ENCODE results near the gene KDM4B.
A peak's percentile ranks its signal among the peaks of the same experiment; 100 is the strongest.
"Not testable (repeated sequence)": the region's sequence is repeated elsewhere in the genome, so short reads cannot be mapped to it uniquely, and the experiment has no call there.

KDM4B gene

GRCh38 chr19:5150902-5151741 lies 182.2 kb downstream of the KDM4B start:
- DNase-seq (ENCODE audit: low spot score), result no peak

GRCh38 chr19:5152013-5152763 lies 183.3 kb downstream of the KDM4B start:
- no peak for DNase-seq (ENCODE audit: low spot score)

DNA sequence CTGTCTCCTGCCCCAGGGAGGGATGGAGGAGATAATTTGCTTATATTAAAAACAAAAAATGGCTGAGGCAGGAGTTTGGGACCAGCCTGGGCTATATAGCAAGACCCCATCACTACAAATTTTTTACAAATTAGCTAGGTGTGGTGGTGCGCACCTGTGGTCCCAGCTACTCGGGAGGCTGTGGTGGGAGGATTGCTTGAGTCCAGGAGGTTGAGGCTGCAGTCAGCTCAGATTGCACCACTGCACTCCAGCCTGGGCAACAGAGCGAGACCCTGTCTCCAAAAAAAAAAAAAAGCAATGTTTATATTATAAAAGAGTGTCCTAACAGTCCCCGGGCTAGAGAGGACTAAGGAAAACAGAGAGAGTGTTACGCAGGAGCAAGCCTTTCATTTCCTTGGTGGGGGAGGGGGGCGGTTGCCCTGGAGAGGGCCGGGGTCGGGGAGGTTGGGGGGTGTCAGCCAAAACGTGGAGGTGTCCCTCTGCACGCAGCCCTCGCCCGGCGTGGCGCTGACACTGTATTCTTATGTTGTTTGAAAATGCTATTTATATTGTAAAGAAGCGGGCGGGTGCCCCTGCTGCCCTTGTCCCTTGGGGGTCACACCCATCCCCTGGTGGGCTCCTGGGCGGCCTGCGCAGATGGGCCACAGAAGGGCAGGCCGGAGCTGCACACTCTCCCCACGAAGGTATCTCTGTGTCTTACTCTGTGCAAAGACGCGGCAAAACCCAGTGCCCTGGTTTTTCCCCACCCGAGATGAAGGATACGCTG lies 184.0 kb downstream of the KDM4B start:
- DNase-seq (ENCODE audit: low spot score), result no peak

- no peak for DNase-seq (ENCODE audit: low spot score)
These were observed 184.8 kb downstream of the KDM4B start for GRCh38 chr19:5153601-5154128.

- DNase-seq (ENCODE audit: low spot score), result no peak
These were observed 185.4 kb downstream of the KDM4B start for GRCh38 chr19:5154129-5154798.

GRCh38 chr19:5154799-5155426 lies 186.0 kb downstream of the KDM4B start:
- DNase-seq (ENCODE audit: low spot score), result no peak

GRCh38 chr19:5155586-5156210 lies 186.8 kb downstream of the KDM4B start:
- no peak for DNase-seq (ENCODE audit: low spot score)

- DNase-seq (ENCODE audit: low spot score), result no peak
These were observed 187.5 kb downstream of the KDM4B start for GRCh38 chr19:5156231-5156986.

- no peak for DNase-seq (ENCODE audit: low spot score)
These were observed 188.3 kb downstream of the KDM4B start for GRCh38 chr19:5157186-5157585.

DNA sequence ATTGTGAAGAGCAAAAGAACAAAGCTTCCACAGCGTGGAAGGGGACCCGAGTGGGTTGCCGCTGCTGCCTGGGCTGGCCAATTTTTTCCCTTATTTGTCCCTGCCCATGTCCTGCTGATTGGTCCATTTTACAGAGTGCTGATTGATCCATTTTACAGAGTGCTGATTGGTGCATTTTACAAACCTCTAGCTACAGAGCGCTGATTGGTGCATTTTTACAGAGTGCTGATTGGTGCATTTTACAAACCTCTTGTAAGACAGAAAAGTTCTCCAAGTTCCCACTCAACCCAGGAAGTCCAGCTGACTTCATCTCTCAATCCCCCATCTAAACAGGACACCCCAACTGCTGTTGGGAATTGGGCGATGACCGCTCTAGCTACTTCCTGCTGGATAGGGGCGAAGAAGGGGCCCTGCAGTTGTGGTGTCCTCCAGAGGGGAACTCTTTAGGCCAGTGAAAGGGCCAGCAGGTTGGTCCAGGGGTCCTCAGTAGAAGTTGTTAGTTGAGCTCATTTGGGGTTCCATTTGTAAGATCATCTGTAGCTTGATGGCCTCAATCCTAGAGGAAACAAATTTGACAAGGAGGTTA lies 189.7 kb downstream of the KDM4B start:
- not testable (repeated sequence) for DNase-seq (ENCODE audit: low spot score)

DNA sequence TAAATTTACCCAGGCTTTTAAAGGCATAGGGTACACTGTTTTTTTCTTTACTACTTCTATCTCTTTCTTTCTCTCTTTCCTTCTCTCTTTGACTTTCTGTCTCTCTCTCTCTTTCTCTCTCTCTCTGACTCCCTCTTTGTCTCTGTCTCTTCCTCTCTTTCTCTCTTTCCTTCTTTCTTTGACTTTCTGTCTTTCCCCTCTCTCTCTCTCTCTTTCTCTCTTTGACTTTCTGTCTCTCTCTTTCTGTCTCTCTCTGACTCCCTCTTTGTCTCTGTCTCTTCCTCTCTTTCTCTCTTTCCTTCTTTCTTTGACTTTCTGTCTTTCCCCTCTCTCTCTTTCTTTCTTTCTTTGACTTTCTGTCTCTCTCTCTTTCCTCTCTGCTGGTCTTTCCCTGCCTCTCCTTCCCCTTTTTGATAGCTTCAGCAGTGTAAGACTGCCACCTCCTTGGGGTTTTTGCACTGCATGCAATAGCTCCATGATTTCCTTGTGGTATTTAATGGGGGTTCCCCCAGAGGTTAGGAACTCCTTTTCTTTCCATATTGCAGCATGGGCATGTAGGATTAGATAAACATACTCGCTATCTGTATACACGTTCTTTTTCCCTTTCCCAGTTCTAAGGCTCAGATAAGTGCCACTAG lies 191.4 kb downstream of the KDM4B start:
- not testable (repeated sequence) for DNase-seq (ENCODE audit: low spot score)

- not testable (repeated sequence) for DNase-seq (ENCODE audit: low spot score)
These were observed 196.2 kb downstream of the KDM4B start for GRCh38 chr19:5164845-5165696.

- DNase-seq (ENCODE audit: low spot score), result no peak
These were observed 196.7 kb downstream of the KDM4B start for GRCh38 chr19:5165697-5166019.

- no peak for DNase-seq (ENCODE audit: low spot score)
These were observed 197.3 kb downstream of the KDM4B start for GRCh38 chr19:5166262-5166661.

DNA sequence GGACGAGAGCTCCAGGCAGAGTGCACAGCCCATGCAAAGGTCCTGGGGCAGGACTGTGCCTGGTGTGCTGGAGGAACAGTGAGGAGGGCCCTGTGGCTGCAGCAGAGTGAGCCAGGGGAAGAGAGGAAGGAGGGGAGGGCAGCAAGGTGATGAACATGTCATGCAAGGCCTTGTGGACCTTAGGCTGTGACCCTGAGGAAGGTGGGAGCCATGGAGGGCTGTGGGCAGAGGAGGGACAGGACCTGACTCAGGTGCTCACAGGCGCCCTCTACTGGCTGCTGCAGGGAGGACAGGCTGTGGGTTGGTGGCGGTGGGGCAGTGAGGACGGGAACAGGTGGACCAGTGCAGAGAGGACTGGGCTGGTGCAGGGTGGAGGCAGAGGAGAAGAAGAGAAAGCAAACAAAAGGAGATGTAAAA lies 201.4 kb downstream of the KDM4B start:
- no peak for DNase-seq (ENCODE audit: low spot score)

GRCh38 chr19:5171711-5172110 lies 202.8 kb downstream of the KDM4B start:
- DNase-seq (ENCODE audit: low spot score), result peak; percentile 52

- DNase-seq (ENCODE audit: low spot score), result peak; percentile 58
These were observed 204.1 kb downstream of the KDM4B start for GRCh38 chr19:5172859-5173630.

All from SW480 (cell line).